GM13976 (cell line): ENCODE data around the gene RASA1.

Experiments used
- DNase-seq: peaks from one replicate; pipeline ENCODE4 v3.0.0; 2012; ENCODE audit warnings: low spot score
- in situ Hi-C: fragments of 300-500 bp; cut with MboI; formaldehyde crosslinking; loops from one replicate; pipeline ENCODE4 v1.12.0; 2022; ENCODE audit warnings: low sequenced_read_pairs, mixed read lengths, inconsistent platforms; ENCODE audit not compliant: unreplicated experiment
- TF ChIP-seq, protein P1 (sequence below): IDR thresholded peaks from 2 replicates; pipeline ENCODE4 v1.5.1; 2012; ENCODE audit warnings: borderline replicate concordance, mild to moderate bottlenecking; ENCODE audit not compliant: insufficient read depth; ENCODE audit errors: extremely low read depth, missing control alignments, control extremely low read depth

Gene RASA1

GRCh38 chr5:87243161-87243844 is 24.4 kb upstream of the RASA1 start:
- TF ChIP-seq, protein P1, sequence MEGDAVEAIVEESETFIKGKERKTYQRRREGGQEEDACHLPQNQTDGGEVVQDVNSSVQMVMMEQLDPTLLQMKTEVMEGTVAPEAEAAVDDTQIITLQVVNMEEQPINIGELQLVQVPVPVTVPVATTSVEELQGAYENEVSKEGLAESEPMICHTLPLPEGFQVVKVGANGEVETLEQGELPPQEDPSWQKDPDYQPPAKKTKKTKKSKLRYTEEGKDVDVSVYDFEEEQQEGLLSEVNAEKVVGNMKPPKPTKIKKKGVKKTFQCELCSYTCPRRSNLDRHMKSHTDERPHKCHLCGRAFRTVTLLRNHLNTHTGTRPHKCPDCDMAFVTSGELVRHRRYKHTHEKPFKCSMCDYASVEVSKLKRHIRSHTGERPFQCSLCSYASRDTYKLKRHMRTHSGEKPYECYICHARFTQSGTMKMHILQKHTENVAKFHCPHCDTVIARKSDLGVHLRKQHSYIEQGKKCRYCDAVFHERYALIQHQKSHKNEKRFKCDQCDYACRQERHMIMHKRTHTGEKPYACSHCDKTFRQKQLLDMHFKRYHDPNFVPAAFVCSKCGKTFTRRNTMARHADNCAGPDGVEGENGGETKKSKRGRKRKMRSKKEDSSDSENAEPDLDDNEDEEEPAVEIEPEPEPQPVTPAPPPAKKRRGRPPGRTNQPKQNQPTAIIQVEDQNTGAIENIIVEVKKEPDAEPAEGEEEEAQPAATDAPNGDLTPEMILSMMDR, result no peak
- no peak for DNase-seq
- in situ Hi-C loops, result no loop called here

GRCh38 chr5:87245451-87245850 is 22.2 kb upstream of the RASA1 start:
- TF ChIP-seq, protein P1, result no peak
- in situ Hi-C loops, result no loop called here
- DNase-seq, result no peak

GRCh38 chr5:87246061-87246460 is 21.6 kb upstream of the RASA1 start:
- TF ChIP-seq, protein P1, result no peak
- in situ Hi-C loops, result no loop called here
- no peak for DNase-seq

GRCh38 chr5:87252283-87252605 is 15.4 kb upstream of the RASA1 start:
- DNase-seq, result no peak
- in situ Hi-C loops, result no loop called here
- TF ChIP-seq, protein P1, result no peak

DNA sequence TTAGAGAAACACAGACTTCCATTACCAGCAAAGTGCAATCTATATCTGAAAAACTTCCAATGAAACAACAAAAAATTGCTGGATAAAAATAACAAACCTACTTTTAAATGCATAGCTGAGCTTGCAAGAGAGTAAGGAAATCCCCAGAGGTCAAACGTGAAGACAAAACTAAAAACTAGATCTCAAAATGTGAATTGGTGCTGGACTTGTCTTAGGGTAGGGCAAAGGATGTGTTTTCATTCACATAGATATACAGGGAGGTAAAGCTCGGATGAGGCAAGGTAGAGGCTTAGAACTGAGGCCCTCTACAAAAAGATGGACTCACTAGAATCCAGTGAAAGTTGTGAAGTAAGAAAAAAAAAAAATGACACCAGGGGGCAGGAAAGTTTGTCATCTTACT is 13.6 kb upstream of the RASA1 start:
- in situ Hi-C loops, result no loop called here

DNA sequence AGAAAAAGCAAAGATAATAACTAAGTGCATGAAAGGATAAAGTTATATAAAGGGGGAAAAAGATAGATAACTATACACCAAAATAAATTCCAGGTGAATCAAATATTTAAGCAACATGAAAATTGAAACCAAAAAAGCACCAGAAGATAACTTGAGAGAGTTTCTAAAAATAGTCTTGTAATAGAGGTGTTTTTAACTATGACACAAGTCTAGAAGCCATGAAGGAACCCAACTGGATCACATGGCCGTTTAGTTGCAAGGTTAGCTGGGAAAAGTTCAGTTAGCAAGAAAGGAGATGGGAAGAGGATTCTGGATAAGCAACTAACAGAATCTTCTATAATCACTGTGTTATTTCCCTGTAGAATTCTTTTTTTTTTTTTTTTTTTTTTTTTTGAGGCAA is 9.2 kb upstream of the RASA1 start:
- in situ Hi-C loops, result no loop called here
- TF ChIP-seq, protein P1, result no peak
- no peak for DNase-seq

More for the DNA sequence above, 13.6 kb upstream of the RASA1 start:
- TF ChIP-seq, protein P1, result no peak
- no peak for DNase-seq
